ENCODE data around the gene EMILIN3.

DNA sequence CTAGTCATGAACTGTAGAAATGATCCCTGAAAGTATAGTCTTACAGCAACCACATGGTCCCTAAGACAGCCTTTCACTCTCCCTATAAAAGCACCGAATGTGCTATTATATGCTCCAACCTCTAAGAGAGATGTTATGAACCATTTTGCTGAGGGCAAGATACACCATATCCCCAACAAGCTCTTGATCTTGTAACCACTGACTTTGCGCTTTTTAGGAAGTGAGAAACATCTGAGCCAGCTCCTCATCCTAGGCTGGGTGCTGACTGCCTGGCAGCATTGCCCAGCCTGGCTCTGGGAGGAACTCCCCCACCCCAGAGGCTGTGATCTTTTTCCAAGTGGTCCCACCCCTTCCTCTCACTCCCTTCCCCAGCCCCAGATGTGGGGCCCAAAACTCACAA lies 3.1 kb upstream of the EMILIN3 start:
- TF ChIP-seq, protein P1, sequence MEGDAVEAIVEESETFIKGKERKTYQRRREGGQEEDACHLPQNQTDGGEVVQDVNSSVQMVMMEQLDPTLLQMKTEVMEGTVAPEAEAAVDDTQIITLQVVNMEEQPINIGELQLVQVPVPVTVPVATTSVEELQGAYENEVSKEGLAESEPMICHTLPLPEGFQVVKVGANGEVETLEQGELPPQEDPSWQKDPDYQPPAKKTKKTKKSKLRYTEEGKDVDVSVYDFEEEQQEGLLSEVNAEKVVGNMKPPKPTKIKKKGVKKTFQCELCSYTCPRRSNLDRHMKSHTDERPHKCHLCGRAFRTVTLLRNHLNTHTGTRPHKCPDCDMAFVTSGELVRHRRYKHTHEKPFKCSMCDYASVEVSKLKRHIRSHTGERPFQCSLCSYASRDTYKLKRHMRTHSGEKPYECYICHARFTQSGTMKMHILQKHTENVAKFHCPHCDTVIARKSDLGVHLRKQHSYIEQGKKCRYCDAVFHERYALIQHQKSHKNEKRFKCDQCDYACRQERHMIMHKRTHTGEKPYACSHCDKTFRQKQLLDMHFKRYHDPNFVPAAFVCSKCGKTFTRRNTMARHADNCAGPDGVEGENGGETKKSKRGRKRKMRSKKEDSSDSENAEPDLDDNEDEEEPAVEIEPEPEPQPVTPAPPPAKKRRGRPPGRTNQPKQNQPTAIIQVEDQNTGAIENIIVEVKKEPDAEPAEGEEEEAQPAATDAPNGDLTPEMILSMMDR (IDR thresholded peaks at IDR 0.05; ENCODE audit: low read depth, low read length), result no peak
- TF ChIP-seq POLR2A (IDR thresholded peaks at IDR 0.05; ENCODE audit: extremely low read depth, insufficient read length), result no peak
